ENCODE results near the gene SEC63.
"Not testable (repeated sequence)": the region's sequence is repeated elsewhere in the genome, so short reads cannot be mapped to it uniquely, and the experiment has no call there.

The SEC63 gene

GRCh38 chr6:107928984-107929383, 29.0 kb downstream of the SEC63 start:
- no peak for DNase-seq (ENCODE audit: low read depth)

GRCh38 chr6:107926697-107927544, 31.1 kb downstream of the SEC63 start:
- not testable (repeated sequence) for DNase-seq (ENCODE audit: low read depth)

- no peak for DNase-seq (ENCODE audit: low read depth)
Observed at GRCh38 chr6:107917451-107918375, 40.3 kb downstream of the SEC63 start.

- DNase-seq (ENCODE audit: low read depth) = not testable (repeated sequence)
Observed at GRCh38 chr6:107916961-107917360, 41.0 kb downstream of the SEC63 start.

- DNase-seq (ENCODE audit: low read depth) = no peak
Observed at GRCh38 chr6:107911692-107912091, 46.3 kb downstream of the SEC63 start.

GRCh38 chr6:107894809-107895396, 63.1 kb downstream of the SEC63 start:
- no peak for DNase-seq (ENCODE audit: low read depth)

- DNase-seq (ENCODE audit: low read depth) = not testable (repeated sequence)
Observed at GRCh38 chr6:107890431-107890830, 67.6 kb downstream of the SEC63 start.

GRCh38 chr6:107885950-107886349, 72.1 kb downstream of the SEC63 start:
- DNase-seq (ENCODE audit: low read depth) = not testable (repeated sequence)

- DNase-seq (ENCODE audit: low read depth) = no peak
Observed at GRCh38 chr6:107879941-107880340, 78.1 kb downstream of the SEC63 start.

- no peak for DNase-seq (ENCODE audit: low read depth)
Observed at GRCh38 chr6:107877968-107878367, 80.0 kb downstream of the SEC63 start.

GRCh38 chr6:107871976-107872375, 86.0 kb downstream of the SEC63 start:
- DNase-seq (ENCODE audit: low read depth) = no peak

- not testable (repeated sequence) for DNase-seq (ENCODE audit: low read depth)
Observed at GRCh38 chr6:107871512-107871911, 86.5 kb downstream of the SEC63 start.

- DNase-seq (ENCODE audit: low read depth) = no peak
Observed at GRCh38 chr6:107871016-107871415, 87.0 kb downstream of the SEC63 start.

GRCh38 chr6:107870381-107870780, 87.6 kb downstream of the SEC63 start:
- DNase-seq (ENCODE audit: low read depth) = no peak

GRCh38 chr6:107869871-107870270, 88.1 kb downstream of the SEC63 start:
- no peak for DNase-seq (ENCODE audit: low read depth)

- DNase-seq (ENCODE audit: low read depth) = no peak
Observed at GRCh38 chr6:107868867-107869611, 89.0 kb downstream of the SEC63 start.

- no peak for DNase-seq (ENCODE audit: low read depth)
Observed at GRCh38 chr6:107867302-107867615, 90.7 kb downstream of the SEC63 start.

GRCh38 chr6:107866606-107867301, 91.3 kb downstream of the SEC63 start:
- no peak for DNase-seq (ENCODE audit: low read depth)

- DNase-seq (ENCODE audit: low read depth) = no peak
Observed at GRCh38 chr6:107864226-107865127, 93.5 kb downstream of the SEC63 start.

GRCh38 chr6:107862383-107862782, 95.6 kb downstream of the SEC63 start:
- no peak for DNase-seq (ENCODE audit: low read depth)

Data from activated T-cell treated with anti-CD3 and anti-CD28 coated beads for 24 hours (primary cell).